DMS 273 (cell line): ENCODE data around the gene NTM.
"Not testable (repeated sequence)": the region's sequence is repeated elsewhere in the genome, so short reads cannot be mapped to it uniquely, and the experiment has no call there.

Experiments used
- DNase-seq: peaks from one replicate; lab custom pipeline; 2025; ENCODE audit not compliant: unreplicated experiment; lab: John Stamatoyannopoulos, UW

NTM gene

GRCh38 chr11:131491503-131491902 lies 121.1 kb downstream of the NTM start:
- DNase-seq: no peak

GRCh38 chr11:131495423-131495822 lies 125.0 kb downstream of the NTM start:
- no peak for DNase-seq

- not testable (repeated sequence) for DNase-seq
Observed at GRCh38 chr11:131497686-131498085, 127.3 kb downstream of the NTM start.

GRCh38 chr11:131498631-131499160 lies 128.3 kb downstream of the NTM start:
- DNase-seq: no peak

- no peak for DNase-seq
Observed at GRCh38 chr11:131499199-131499598, 128.8 kb downstream of the NTM start.

- DNase-seq: no peak
Observed at GRCh38 chr11:131503017-131503416, 132.6 kb downstream of the NTM start.

GRCh38 chr11:131504199-131504949 lies 134.0 kb downstream of the NTM start:
- peak; percentile 43 for DNase-seq

- no peak for DNase-seq
Observed at GRCh38 chr11:131506348-131506747, 135.9 kb downstream of the NTM start.

GRCh38 chr11:131510662-131511061 lies 140.2 kb downstream of the NTM start:
- no peak for DNase-seq

- peak; percentile 30 for DNase-seq
Observed at GRCh38 chr11:131511794-131512193, 141.4 kb downstream of the NTM start.

GRCh38 chr11:131512228-131512627 lies 141.8 kb downstream of the NTM start:
- DNase-seq: no peak

GRCh38 chr11:131514062-131514461 lies 143.6 kb downstream of the NTM start:
- no peak for DNase-seq

GRCh38 chr11:131518305-131518838 lies 148.0 kb downstream of the NTM start:
- no peak for DNase-seq

GRCh38 chr11:131522851-131523250 lies 152.4 kb downstream of the NTM start:
- no peak for DNase-seq

GRCh38 chr11:131530407-131530806 lies 160.0 kb downstream of the NTM start:
- DNase-seq: no peak

- no peak for DNase-seq
Observed at GRCh38 chr11:131533149-131533548, 162.7 kb downstream of the NTM start.

- DNase-seq: no peak
Observed at GRCh38 chr11:131533998-131534397, 163.6 kb downstream of the NTM start.

GRCh38 chr11:131534611-131535010 lies 164.2 kb downstream of the NTM start:
- DNase-seq: no peak

GRCh38 chr11:131536159-131536558 lies 165.7 kb downstream of the NTM start:
- no peak for DNase-seq

GRCh38 chr11:131537196-131537595 lies 166.8 kb downstream of the NTM start:
- no peak for DNase-seq

GRCh38 chr11:131537748-131538147 lies 167.3 kb downstream of the NTM start:
- DNase-seq: no peak

- DNase-seq: no peak
Observed at GRCh38 chr11:131538322-131538721, 167.9 kb downstream of the NTM start.

GRCh38 chr11:131540676-131541075 lies 170.3 kb downstream of the NTM start:
- DNase-seq: no peak
